Erythroblast (primary cell): Measurements from ENCODE around the gene MSMP.

ENCODE experiments used
- GATA1 ChIP-seq: IDR thresholded peaks from 2 replicates; pipeline ENCODE4 v1.6.1; 2011; ENCODE audit warnings: low read depth, mild to moderate bottlenecking, control low read depth, low read length, moderate library complexity
- POLR2A ChIP-seq: IDR thresholded peaks from 2 replicates; pipeline ENCODE4 v1.6.1; 2011; ENCODE audit warnings: mild to moderate bottlenecking, low read length

- no peak for TF ChIP-seq POLR2A
- no peak for TF ChIP-seq GATA1
Observed at GRCh38 chr9:35769763-35770162, 15.7 kb upstream of the MSMP start.
